Measurements from ENCODE around the gene ARHGAP24.

Gene ARHGAP24

DNA sequence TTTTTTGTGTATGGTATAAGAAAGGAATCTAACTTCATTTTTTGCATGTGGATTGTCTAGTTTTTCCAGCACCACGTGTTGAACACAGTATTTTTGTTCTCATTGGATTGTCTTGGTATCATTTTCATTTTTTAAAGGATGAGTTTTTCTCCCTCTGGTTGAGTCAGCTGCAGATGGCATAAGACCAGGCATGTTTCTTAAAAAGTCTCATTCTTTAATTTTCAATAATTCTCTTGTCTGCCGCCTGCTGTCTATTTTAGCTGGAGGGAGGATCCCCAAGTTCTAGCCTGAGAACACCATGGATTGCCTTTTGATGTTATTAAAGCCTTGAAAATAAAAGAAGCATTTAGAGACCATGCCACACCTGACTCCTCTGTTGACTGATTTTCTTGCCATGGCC lies 263.8 kb downstream of the ARHGAP24 start:
- DNase-seq (ENCODE audit: low read depth, low spot score) = no peak

DNA sequence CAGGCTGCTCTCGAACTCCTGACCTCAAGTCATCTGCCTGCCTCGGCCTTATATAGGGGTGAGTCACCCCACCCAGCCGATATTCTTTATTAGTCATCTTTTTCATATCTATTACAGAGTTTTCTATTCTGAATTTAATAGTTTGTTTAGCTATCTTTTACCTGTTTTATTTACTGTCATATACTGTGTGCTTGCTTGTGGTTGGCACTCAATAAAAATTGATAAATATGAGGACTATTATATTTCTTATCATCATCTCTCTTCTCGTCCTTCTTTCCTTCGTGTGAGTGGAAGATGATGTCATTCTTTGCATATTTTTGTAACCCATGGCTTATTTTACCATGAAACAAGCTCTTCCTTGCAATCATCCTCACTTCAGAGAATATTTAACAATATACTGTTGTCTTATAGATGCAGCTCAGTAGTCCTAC lies 265.5 kb downstream of the ARHGAP24 start:
- DNase-seq (ENCODE audit: low read depth, low spot score) = no peak

DNA sequence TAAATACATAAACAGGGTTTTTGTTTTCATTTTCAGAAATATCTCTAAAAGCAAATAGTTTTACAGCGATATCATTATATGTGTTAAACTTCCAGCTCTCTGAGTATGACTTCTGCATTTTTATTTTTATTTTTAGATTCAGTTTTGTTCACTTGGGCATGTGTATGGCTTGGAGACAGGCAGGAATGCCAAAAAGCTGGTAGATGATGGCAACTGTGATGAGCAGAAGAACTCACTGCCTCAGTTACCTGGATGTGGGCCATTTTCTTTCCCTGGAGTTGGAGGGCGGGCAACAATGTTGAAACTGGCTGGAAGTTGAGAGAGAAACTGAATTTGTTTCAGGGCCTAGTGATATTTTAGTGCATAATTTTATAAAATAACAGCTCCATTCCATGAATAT lies 266.4 kb downstream of the ARHGAP24 start:
- no peak for DNase-seq (ENCODE audit: low read depth, low spot score)

DNA sequence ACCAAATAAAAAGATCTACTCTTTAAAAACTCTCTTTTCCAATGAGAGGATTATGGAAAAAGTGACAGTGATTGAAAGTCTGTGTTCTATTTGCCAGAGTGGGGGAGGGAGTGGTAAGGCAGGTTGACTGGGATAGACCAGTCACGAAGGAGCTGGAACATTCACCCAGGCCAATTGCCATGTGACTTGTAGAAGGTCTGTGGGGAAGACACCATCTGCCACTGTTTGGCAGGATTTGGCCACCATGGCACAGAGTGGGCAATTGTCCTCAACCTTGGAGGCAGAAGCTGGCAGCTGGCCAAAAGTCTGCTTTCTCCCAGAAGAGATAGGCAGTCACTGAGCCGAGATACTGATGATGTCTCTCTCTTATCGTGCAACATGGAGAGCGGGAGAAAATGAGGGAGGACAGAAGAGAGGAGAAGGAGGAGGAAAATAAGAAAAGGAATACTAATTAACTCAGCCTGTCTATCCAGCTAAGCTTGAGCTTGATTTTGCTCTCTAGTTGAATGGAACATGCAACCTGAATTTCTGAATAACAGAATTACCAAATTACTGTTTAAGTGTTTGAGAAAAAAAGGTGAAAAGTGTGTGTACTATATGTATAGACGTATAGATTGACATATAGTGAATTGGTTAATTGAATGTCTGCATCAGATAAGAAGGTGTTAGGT lies 267.1 kb downstream of the ARHGAP24 start:
- DNase-seq (ENCODE audit: low read depth, low spot score) = no peak

DNA sequence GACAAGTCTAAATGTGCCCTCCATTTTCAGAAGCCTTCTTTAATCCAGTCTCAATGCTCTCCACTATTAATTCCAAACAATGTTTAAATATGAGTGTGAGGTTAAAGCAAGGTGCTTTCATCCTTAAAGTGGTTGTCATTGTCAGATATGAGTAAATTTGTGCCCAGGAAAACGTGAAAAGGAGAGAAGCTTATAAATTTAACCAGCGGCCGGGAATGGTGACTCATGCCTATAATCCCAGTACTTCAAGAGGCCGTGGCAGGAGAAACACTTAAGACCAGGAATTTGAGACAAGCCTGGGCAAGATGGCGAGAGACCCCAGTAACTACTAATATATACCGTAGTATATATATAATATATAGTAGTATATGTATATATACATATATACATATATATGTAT lies 270.0 kb downstream of the ARHGAP24 start:
- no peak for DNase-seq (ENCODE audit: low read depth, low spot score)

DNA sequence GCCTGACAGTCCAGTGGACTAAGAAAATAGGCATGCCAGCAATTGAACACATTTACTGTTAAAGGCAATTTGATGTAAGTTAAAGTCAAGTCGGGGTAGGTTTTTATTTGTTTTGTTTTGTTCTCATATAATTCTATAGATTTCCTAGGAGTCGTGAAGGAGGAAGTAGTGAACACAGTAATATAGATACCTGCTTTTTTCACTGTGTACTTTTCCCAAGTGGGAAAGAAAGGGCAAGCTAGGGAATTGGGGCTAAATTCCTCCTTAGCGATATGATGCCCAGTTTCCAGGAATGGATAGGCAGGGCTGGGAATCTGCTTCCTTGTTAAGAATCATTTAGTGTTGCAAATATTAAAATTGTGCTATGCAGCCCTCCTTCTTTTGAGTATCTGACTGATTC lies 271.0 kb downstream of the ARHGAP24 start:
- DNase-seq (ENCODE audit: low read depth, low spot score) = no peak

DNA sequence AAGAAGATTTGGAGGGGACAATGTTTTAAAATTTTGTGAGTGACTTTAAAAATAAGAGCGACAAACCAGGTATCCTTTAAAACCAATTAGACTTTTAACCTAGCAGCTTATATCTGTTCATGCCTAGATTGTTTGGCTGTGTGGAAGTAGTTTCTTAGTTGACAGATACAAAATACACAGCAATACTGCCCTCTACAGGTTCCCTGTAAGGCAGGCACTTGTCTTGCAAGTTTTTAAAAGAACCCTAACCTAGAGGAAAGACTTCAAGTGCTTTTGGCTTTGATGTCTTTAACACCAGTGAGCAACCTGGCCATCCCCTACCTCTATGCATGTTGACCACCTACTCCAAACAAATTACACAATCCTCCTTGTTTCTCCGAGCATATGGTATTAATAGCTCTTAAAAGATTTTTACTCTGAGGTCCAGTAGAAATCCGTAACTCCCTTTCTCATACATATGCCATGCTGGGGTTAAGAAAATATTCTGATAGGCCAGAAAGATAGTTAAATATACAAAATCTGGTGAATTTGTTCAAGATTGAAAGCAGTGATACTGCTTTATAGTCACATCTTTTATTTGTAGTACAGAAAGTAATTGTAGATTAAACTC lies 273.0 kb downstream of the ARHGAP24 start:
- no peak for DNase-seq (ENCODE audit: low read depth, low spot score)

DNA sequence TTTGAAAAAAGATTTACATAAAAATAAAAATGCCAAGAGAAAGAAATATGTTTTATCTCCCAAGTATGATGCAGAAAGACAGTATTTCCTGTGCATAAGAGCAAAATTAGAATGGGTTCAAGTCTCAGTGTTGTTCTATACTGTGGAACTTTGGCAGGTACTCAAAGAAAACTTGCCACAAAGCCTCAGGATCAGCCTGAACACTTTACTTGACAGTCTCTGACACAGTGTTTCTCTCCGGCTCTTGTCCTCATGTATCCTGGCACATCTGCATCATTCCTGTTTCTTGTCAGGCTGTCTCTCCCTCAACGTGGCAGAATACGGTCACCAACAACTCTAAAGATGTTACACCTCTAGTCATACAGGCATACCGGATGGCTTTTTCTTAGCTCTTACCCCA lies 273.7 kb downstream of the ARHGAP24 start:
- no peak for DNase-seq (ENCODE audit: low read depth, low spot score)

DNA sequence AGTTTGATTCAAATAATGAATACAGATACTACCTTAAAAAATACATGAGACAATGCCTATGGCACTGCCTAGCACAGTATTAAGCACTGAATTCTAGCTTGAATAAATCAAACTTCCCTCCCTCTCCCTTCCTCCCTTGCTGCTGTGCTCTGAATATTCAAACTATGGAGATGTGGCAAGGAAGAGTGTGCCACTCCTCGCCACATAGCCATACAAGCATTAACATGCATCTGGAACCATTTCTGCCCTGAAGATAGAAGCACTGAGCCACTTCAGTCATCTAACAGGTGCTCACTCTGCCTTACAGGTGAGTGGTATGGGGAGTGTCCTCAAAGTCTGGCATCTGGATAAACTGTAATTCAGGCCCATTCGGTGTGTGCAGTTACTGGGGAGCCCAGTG lies 276.9 kb downstream of the ARHGAP24 start:
- no peak for DNase-seq (ENCODE audit: low read depth, low spot score)

DNA sequence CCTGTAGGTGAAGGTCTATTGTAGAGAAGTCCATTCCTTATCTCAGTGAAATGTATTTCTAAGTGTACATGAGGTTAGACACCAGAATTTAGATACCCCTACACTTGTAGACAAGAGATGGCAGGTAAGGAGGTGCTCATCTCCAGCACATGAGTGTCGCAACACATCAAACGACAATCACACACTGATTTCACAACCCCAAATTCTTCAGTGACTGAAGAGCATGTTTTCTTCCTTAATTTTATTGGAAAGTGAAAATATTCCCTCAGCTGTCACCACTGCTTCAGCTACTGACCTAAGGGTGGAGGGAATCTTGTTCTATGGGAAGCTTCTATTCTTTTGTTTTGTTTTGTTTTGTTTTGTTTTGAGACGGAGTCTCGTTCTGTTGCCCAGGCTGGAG lies 280.3 kb downstream of the ARHGAP24 start:
- no peak for DNase-seq (ENCODE audit: low read depth, low spot score)

DNA sequence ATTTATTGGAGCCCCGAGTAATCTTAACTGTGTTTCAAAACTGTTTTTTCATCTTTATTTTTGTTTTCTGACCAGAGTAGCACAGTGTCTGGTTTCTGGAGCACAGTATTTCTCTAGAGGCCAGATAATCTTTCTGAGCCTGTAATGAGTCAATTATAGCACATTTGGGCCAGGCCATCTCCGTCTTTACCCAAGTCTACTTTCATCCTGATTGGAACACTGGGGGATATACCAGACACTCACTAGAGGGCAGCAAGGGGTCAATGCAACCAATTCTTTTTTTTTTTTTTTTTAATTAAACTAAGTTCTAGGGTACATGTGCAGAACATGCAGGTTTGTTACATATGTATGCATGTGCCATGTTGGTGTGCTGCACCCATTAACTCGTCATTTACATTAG lies 282.0 kb downstream of the ARHGAP24 start:
- DNase-seq (ENCODE audit: low read depth, low spot score) = no peak

DNA sequence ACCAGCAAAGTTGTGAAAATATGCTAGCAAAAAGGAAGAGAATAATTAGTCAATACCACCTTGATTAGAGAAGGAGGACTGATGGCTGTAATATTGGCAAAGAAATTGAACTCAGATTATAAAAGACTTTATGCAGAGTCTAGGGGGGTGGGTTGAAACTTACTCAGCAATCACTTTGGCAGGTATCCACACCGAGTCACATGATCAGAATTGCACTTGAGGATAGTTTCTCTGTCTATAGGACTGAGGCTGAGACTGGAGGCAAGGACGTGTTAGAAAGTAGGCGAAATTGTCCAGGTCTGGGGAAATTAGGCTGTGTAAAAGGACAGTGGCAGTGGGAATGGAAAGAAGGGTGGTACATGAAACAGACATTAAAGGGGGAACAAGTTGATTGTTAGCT lies 284.4 kb downstream of the ARHGAP24 start:
- no peak for DNase-seq (ENCODE audit: low read depth, low spot score)

DNA sequence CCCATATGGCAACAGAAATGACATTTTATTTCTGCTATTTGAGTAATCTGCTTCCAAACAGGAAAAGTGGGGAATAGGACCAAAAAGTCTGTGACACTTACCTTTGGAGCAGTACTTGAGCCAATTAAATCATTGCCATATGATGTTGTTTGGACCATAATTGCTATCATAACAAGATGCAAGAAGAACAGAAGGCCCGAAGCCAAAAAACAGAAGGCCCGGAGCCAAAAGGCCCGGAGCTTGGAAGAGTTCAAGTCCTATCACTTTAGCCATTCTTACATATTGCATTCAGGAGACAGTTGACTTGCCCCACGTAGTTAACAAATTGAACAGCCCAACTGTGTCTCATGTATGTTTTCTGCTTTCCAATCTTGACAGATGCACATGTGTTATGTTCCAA lies 285.6 kb downstream of the ARHGAP24 start:
- no peak for DNase-seq (ENCODE audit: low read depth, low spot score)

DNA sequence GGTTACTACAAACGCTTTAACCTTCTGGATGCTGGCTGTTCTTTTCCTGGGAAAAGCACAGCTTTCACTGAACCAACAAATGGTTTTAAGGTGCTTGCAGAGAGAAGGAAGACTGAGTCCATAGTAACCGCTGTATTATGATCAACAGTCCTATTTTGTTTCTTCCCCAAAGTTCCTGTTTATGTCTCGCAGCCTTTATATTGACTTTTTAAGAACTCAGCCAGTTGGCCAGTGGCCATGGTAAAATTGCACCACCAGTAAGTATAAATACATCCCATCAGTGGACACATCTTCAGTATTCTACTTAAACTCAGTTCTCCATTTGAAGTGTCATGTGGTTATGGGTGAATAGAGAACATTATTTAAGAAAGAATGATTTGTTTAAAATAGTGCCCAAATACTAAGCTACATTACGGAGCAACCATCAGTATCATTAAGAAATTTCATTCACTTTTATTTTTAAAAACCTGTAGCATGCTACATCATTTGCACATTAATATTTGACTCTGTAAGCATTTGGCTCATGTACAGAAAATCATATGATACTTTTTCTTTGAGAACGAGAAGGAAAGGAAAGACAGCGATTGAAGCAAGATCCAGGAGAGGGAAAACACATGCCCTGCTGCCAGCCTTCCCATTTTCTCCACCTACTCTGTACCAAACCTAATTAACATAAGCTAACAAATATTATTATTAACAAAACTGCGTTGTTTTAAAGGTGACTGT lies 287.0 kb downstream of the ARHGAP24 start:
- DNase-seq (ENCODE audit: low read depth, low spot score) = no peak

DNA sequence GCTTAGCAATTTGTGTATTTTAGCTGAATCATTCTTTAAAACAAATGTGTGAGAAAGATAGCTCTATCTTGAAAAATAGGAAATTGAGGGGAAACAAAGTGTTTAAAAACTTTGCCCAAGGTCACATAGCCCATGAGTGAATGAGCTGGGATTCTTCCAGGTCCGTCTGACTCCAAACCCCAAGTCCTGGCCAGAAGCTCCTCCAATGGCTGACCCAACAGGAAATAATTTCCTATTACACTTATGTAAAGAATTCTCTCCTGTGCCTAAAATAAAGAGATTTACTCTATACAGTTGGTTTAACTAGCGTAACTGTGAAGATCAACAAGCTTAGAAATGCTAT lies 287.6 kb downstream of the ARHGAP24 start:
- no peak for DNase-seq (ENCODE audit: low read depth, low spot score)

DNA sequence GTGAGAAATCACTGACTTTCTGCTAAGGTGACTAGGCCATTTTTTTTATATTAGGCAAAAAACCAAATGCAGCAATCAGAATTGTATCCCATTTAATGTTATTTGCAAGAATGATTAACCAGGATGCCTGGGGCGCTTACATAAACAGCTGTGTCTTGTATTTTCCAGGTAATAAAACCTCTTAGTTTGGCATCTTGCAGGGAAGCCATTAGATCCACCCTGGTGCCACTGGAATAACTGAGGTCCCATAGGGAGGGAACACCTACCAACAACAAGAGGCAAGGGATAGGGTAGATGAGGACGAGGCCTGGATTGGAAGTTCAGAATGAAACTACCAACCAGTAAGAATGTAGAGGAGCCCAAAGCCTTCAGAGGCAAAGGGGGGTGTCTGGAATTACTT lies 288.3 kb downstream of the ARHGAP24 start:
- DNase-seq (ENCODE audit: low read depth, low spot score) = no peak

DNA sequence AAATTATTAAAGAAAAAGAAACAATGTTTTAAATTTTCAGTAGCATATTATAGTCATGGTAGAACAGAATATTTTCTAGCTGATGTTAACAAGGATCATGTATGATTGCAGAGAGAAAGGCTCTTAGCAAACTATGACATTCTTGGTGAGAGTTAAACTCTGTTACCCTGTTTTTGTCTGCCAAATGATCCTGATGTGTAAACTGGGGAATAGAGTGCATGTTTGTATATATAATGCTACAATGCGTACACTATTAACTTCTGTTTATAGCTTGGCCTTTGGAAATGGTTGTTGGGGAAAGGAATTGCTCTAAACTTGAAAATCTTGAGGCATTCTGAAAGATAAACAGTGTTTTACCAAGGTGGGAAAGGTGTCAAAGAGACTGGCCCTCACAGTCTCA lies 292.7 kb downstream of the ARHGAP24 start:
- DNase-seq (ENCODE audit: low read depth, low spot score) = no peak

DNA sequence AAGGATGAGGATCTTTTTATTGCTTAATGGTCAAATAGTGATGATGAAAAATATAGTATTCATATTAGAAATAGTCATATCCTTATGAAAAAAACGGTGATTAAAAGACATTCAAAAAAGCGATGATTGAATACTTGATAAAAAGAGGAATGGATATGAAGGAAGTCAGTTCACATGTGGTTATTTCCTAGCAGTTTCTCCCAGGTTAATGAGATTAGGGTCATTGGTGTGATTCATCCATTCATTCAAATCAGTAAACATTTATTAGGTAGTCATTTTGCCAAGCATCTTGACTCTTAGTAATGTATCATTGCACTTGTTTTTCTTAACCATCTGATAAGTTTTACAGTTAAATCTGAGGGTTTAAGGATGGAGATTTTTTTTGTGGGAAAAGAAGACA lies 294.1 kb downstream of the ARHGAP24 start:
- DNase-seq (ENCODE audit: low read depth, low spot score) = no peak

DNA sequence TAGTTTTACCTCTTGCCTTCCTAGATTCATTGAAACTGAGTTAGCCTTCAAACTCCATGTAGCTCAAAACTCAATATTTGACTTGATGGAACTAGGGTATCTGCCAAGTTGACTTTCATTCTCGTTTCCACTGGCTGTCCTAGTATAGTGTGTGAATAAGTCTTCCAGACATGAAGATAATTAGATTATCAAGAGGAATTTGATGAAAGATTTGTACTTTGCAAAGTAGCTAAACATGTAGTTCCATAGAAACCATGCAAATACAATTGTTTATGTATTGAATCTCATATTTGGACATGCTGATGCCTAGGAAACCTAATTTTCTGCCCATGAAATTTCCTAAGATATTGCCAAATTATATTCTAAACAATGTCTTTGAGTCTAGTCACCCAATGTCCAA lies 297.5 kb downstream of the ARHGAP24 start:
- DNase-seq (ENCODE audit: low read depth, low spot score) = no peak

DNA sequence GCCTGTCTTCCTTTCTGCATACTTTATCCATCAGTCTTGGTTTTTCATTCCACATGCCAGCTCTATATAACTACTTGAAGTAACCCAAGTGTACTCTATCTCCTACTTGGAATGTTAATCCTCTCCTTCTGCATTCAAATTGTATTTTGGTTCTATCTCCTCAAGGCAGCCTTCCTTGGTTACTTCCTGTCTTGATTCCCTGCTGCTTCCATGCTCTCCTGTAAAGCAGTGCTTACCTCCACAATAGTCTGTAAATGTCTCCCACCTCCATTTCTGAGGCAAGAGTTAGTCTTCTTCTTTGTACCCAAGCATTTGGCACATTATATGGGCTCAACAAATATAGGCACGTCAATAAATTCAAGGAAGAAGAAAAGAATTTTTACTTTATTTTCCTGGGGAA lies 298.4 kb downstream of the ARHGAP24 start:
- DNase-seq (ENCODE audit: low read depth, low spot score) = no peak

DNA sequence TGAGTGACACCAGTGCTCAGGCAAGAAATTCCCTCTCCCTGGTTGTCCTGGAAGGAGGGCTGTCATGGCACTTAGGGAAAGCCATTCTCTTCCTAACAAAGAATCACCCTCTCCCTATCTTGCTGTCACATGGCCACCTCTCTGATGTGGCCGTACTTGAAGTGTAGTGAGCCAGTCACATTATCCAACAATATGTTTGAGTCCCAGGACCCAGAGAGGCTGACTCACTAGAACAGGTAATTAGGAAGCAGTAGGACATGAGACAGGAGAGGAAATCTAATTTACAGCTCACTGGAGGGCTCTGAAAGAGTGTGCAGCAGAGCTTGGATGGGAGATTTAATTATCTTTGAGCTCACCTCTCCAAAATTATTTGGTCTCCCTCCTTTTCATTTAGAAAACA lies 299.1 kb downstream of the ARHGAP24 start:
- no peak for DNase-seq (ENCODE audit: low read depth, low spot score)

DNA sequence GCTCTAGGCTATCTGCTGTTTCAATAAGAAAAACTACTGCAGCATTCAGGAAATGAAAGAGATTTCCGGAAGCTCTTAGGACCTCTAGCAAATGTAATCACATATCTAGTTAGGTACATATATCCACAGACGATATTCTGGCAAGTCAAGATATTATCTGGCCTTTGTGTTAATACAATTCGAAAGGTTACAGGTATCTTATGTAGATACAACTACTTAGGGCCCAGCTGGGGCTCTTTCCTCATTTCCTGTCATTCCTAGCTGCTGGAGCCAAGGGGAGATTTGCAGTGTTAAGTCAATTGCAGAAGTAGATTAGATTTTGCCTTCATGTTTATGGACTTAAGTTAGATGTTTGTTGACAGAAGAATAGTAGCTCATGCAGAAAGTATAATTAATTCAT lies 299.5 kb downstream of the ARHGAP24 start:
- DNase-seq (ENCODE audit: low read depth, low spot score) = no peak

DNA sequence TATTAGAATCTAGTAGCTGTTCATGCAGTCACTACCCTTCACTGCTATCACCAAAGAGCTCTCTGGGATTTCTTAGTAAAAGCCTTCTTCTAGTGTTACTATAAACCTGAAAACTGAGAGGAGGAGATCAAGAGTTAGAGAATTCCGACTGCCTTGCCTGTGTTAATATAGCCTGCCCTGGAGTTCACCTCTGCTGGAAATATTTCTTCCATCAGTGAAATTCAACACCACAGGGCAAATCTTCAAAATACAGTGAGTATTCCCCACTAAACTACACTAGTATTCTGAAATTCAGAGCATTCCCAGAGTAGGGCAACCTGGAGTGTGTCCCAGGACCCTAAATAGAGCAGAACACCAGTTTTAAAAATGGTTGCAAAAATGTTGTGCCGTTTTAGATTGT lies 301.1 kb downstream of the ARHGAP24 start:
- DNase-seq (ENCODE audit: low read depth, low spot score) = no peak
